IMR-90 (cell line): Measurements from ENCODE around the gene PHOSPHO1. TPM values are rescaled to one million over a fixed set of nuclear protein-coding genes. Genes with fewer than 3 reads are reported as not detected.
A peak's percentile ranks its signal among the peaks of the same experiment; 100 is the strongest.

Experiments
- ATAC-seq: fragments of 200-7000 bp; cut with Tn5 transposase; 2 replicates; pipeline ENCODE4 v1.9.1; 2020; ENCODE audit warnings: low read depth, mild to moderate bottlenecking, moderate library complexity
- BruUV-seq: library from RNA; stranded (reverse); fragments of 400-500 nt; replicated peaks from 2 replicates; lab custom pipeline; 2021; lab: Mats Ljungman, UMichigan
- CTCF ChIA-PET: fragments of 300-600 bp; formaldehyde crosslinking; extraction: SDS; loops from one replicate; lab custom pipeline; 2021; ENCODE audit warnings: antibody characterized with exemption; lab: Yijun Ruan, JAX
- POLR2A ChIA-PET: fragments of 300-600 bp; sonication (Branson Sonifier 250); formaldehyde crosslinking; loops from one replicate; lab custom pipeline; 2022; ENCODE audit warnings: antibody characterized with exemption; ENCODE audit not compliant: unreplicated experiment; lab: Charles Lee
- DNase-seq: peaks from one replicate; pipeline ENCODE4 v3.0.0; 2013
- H2AFZ ChIP-seq: replicated peaks from 2 replicates; pipeline ENCODE3; 2013; ENCODE audit warnings: low read length, mild to moderate bottlenecking; ENCODE audit not compliant: poor library complexity
- H2AK5ac ChIP-seq: 2 replicates; pipeline ENCODE4 v1.6.1; 2013; ENCODE audit warnings: low read depth, low read length, inconsistent platforms
- H2AK9ac ChIP-seq: replicated peaks from 2 replicates; pipeline ENCODE3; 2013; ENCODE audit warnings: mild to moderate bottlenecking, low read depth, low read length, moderate library complexity; ENCODE audit not compliant: poor library complexity
- H2BK120ac ChIP-seq: 2 replicates; pipeline ENCODE4 v1.6.1; 2013; ENCODE audit warnings: low read depth, low read length, inconsistent platforms
- H2BK15ac ChIP-seq: 3 replicates; pipeline ENCODE4 v1.6.1; 2013; ENCODE audit warnings: low read depth, low read length, inconsistent platforms
- H2BK20ac ChIP-seq: 2 replicates; pipeline ENCODE4 v1.6.1; 2013; ENCODE audit warnings: low read depth, mild to moderate bottlenecking, inconsistent platforms, low read length, moderate library complexity
- H2BK5ac ChIP-seq: 2 replicates; pipeline ENCODE4 v1.6.1; 2013; ENCODE audit warnings: mild to moderate bottlenecking, low read depth, low read length, inconsistent platforms; ENCODE audit not compliant: poor library complexity, severe bottlenecking
- H3K14ac ChIP-seq: replicated peaks from 2 replicates; pipeline ENCODE4 v1.6.1; 2013; ENCODE audit warnings: low read depth, low read length, inconsistent platforms
- H3K18ac ChIP-seq: 2 replicates; pipeline ENCODE4 v1.6.1; 2013; ENCODE audit warnings: low read depth, low read length, control low read depth
- H3K23ac ChIP-seq: 2 replicates; pipeline ENCODE4 v1.6.1; 2013; ENCODE audit warnings: low read depth, low read length, inconsistent platforms
- H3K27ac ChIP-seq: 2 replicates; pipeline ENCODE4 v1.5.1; 2013; ENCODE audit warnings: mild to moderate bottlenecking, control low read depth, low read length; ENCODE audit not compliant: insufficient read depth
- H3K27me3 ChIP-seq: 2 replicates; pipeline ENCODE4 v1.6.1; 2013; ENCODE audit warnings: low read length; ENCODE audit not compliant: control insufficient read depth, insufficient read depth
- H3K36me3 ChIP-seq: 2 replicates; pipeline ENCODE4 v1.6.1; 2013; ENCODE audit warnings: low read length, mixed read lengths; ENCODE audit not compliant: control insufficient read depth, insufficient read depth
- H3K4ac ChIP-seq: 2 replicates; pipeline ENCODE4 v1.6.1; 2013; ENCODE audit warnings: low read depth, low read length, inconsistent platforms
- H3K4me1 ChIP-seq: 2 replicates; pipeline ENCODE4 v1.6.1; 2013; ENCODE audit warnings: low read length, mixed read lengths; ENCODE audit not compliant: control insufficient read depth, insufficient read depth
- H3K4me2 ChIP-seq: 2 replicates; pipeline ENCODE4 v1.6.1; 2013; ENCODE audit warnings: low read depth, mild to moderate bottlenecking, control low read depth, low read length, moderate library complexity
- H3K4me3 ChIP-seq: 2 replicates; pipeline ENCODE4 v1.5.1; 2013; ENCODE audit warnings: low read depth, mild to moderate bottlenecking, control low read depth, low read length, moderate library complexity; ENCODE audit not compliant: insufficient read depth
- H3K56ac ChIP-seq: 2 replicates; pipeline ENCODE4 v1.6.1; 2013; ENCODE audit warnings: low read length, inconsistent platforms; ENCODE audit not compliant: insufficient read depth; ENCODE audit errors: extremely low read depth
- H3K79me1 ChIP-seq, 2 experiments: 2 replicates each; pipeline ENCODE4 v1.6.1; 2013; ENCODE audit warnings: low read length in 2 of 2, inconsistent platforms in 1 of 2, low read depth in 1 of 2
- H3K9ac ChIP-seq: 2 replicates; pipeline ENCODE4 v1.6.1; 2013; ENCODE audit warnings: low read depth, low read length, control low read depth
- H3K9me1 ChIP-seq: 2 replicates; pipeline ENCODE4 v1.6.1; 2013; ENCODE audit warnings: low read length, inconsistent platforms; ENCODE audit not compliant: insufficient read depth
- H3K9me3 ChIP-seq: 2 replicates; pipeline ENCODE4 v1.6.1; 2013; ENCODE audit warnings: low read length; ENCODE audit not compliant: control insufficient read depth, insufficient read depth
- H4K20me1 ChIP-seq: 2 replicates; pipeline ENCODE4 v1.6.1; 2013; ENCODE audit warnings: low read length, inconsistent platforms; ENCODE audit not compliant: insufficient read depth
- H4K5ac ChIP-seq: 2 replicates; pipeline ENCODE4 v1.6.1; 2013; ENCODE audit warnings: mild to moderate bottlenecking, low read depth, low read length, control low read depth
- H4K8ac ChIP-seq, 2 experiments: 2 replicates each; pipeline ENCODE4 v1.6.1; 2013; ENCODE audit warnings: low read depth in 2 of 2, low read length in 2 of 2, control low read depth in 1 of 2, inconsistent platforms in 1 of 2
- H4K91ac ChIP-seq: 2 replicates; pipeline ENCODE4 v1.6.1; 2013; ENCODE audit warnings: low read depth, low read length, inconsistent platforms; ENCODE audit not compliant: insufficient read depth
- BHLHE40 ChIP-seq: fragments of 150-350 bp; IDR thresholded peaks from 2 replicates; pipeline ENCODE4 v1.6.1; 2016; ENCODE audit warnings: mild to moderate bottlenecking, low read depth, low read length
- CEBPB ChIP-seq: IDR thresholded peaks from 2 replicates; pipeline ENCODE4 v1.6.1; 2012; ENCODE audit warnings: low read depth, low read length, improper control_type of control experiment
- CHD1 ChIP-seq: IDR thresholded peaks from 2 replicates; pipeline ENCODE4 v1.6.1; 2012; ENCODE audit warnings: low read depth, low read length, improper control_type of control experiment
- ELK1 ChIP-seq: fragments of 150-350 bp; IDR thresholded peaks from 2 replicates; pipeline ENCODE4 v1.6.1; 2016; ENCODE audit warnings: low read depth, mild to moderate bottlenecking, low read length, moderate library complexity, borderline replicate concordance
- FOS ChIP-seq: fragments of 150-350 bp; IDR thresholded peaks from 2 replicates; pipeline ENCODE4 v1.6.1; 2016; ENCODE audit warnings: low read depth, low read length
- MAFK ChIP-seq: IDR thresholded peaks from 2 replicates; pipeline ENCODE4 v1.6.1; 2012; ENCODE audit warnings: low read depth, low read length, improper control_type of control experiment
- MAZ ChIP-seq: IDR thresholded peaks from 2 replicates; pipeline ENCODE4 v1.6.1; 2012; ENCODE audit warnings: low read depth, mild to moderate bottlenecking, low read length, improper control_type of control experiment, moderate library complexity, borderline replicate concordance
- MXI1 ChIP-seq: IDR thresholded peaks from 2 replicates; pipeline ENCODE4 v1.6.1; 2012; ENCODE audit warnings: low read depth, mild to moderate bottlenecking, low read length, moderate library complexity, borderline replicate concordance
- NFE2L2 ChIP-seq: fragments of 150-350 bp; IDR thresholded peaks from 2 replicates; pipeline ENCODE4 v1.6.1; 2016; ENCODE audit warnings: low read depth, mild to moderate bottlenecking, low read length
- POLR2A ChIP-seq: IDR thresholded peaks from 2 replicates; pipeline ENCODE4 v1.6.1; 2012; ENCODE audit warnings: mild to moderate bottlenecking, low read depth, low read length
- RAD21 ChIP-seq: IDR thresholded peaks from 2 replicates; pipeline ENCODE4 v1.6.1; 2012; ENCODE audit warnings: low read length, improper control_type of control experiment
- RCOR1 ChIP-seq: IDR thresholded peaks from 2 replicates; pipeline ENCODE4 v1.6.1; 2012; ENCODE audit warnings: mild to moderate bottlenecking, low read length, improper control_type of control experiment; ENCODE audit not compliant: insufficient replicate concordance
- RFX5 ChIP-seq: IDR thresholded peaks from 2 replicates; pipeline ENCODE4 v1.8.0; 2012; ENCODE audit warnings: low read depth, mild to moderate bottlenecking, low read length, moderate library complexity
- SMC3 ChIP-seq: fragments of 150-350 bp; IDR thresholded peaks from 2 replicates; pipeline ENCODE4 v1.6.1; 2016; ENCODE audit warnings: low read depth, mild to moderate bottlenecking, antibody characterized with exemption, low read length, moderate library complexity
- USF2 ChIP-seq: fragments of 150-350 bp; IDR thresholded peaks from 2 replicates; pipeline ENCODE4 v1.6.1; 2017; ENCODE audit warnings: mild to moderate bottlenecking, antibody characterized with exemption, low read length, low read depth
- WGBS, 2 experiments: methylation state at CpG; one replicate each; pipeline versions ENCODE4 v1.1.5 to v1.1.7; 2013; ENCODE audit warnings: missing lambda C conversion rate in 2 of 2; ENCODE audit not compliant: insufficient read length in 1 of 2; ENCODE audit errors: extremely low coverage in 2 of 2; 5-methylcytosine and 5-hydroxymethylcytosine counted together
- dilution Hi-C: fragments of 300-500 bp; cut with HindIII; formaldehyde crosslinking; loops from one replicate; pipeline ENCODE4 v1.14.3; 2018; ENCODE audit warnings: low sequenced_read_pairs; ENCODE audit not compliant: unreplicated experiment
- in situ Hi-C: fragments of 300-500 bp; cut with MboI; formaldehyde crosslinking; loops from 3 replicates; pipeline ENCODE4 v1.14.3; 2019; ENCODE audit warnings: low sequenced_read_pairs, inconsistent platforms, mixed read lengths
- intact Hi-C: fragments of 100-400 bp; cut with micrococcal nuclease; formaldehyde crosslinking; loops from 2 replicates; pipeline ENCODE4 v1.10.0; 2022
- polyA plus RNA-seq, 3 experiments: library from polyadenylated mRNA; depleted of rRNA; stranded (reverse); fragments of >200 nt; gene quantifications; 2 replicates each; pipeline ENCODE4 v1.2.3, GENCODE V29; 2012; ENCODE audit warnings: low replicate concordance in 1 of 3
- total RNA-seq: library from RNA; depleted of rRNA; stranded (reverse); fragments of >200 nt; gene quantifications from 2 replicates; pipeline ENCODE4 v1.2.3, GENCODE V29; 2012
- TF ChIP-seq, protein P1 (sequence below): conservative IDR thresholded peaks from 2 replicates; pipeline ENCODE4 v1.5.1; 2012; ENCODE audit warnings: mild to moderate bottlenecking, low read depth, low read length, improper control_type of control experiment

The PHOSPHO1 gene
- total and polyA plus RNA-seq, 2 of the 4 experiments (the other 2 are of a cell fraction) = under 0.01 to 0.48 TPM

DNA sequence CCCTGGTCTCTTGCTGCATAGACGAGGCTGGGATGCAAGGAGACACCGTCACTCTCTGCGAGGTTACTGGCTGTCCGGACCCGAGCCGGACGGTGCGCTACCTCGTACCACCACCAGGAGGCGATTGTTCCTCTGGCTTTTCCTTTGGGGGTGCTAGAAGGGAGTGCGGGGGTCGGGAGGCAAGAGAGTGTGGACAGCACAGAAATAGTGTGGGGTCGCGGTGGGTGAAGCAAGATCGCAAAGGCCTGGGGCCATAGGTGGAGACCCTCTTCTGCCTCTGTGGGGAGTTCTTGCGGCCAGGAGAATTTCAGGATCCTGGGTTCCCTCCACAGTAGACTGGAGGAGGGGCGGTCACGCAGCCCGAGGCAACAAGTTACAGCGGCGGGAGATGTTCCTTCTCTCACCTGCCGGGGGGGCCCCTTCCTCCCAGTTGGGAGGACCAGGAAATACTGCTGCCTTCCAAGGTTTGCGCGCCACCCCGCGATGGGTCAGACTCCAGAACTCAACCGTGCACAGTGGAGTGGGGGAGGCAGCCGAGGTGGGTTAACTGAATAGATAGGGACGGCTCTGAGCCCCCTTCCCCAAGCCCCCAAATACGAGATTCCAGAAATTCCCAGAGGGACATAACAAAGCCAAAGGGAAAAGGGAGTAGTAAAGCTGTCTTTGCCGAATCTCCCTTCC lies 6.9 kb downstream of the PHOSPHO1 start:
- Histone ChIP-seq H3K27me3 (peaks cover 47% of the 10 kb centered on the region), H3K4me2 (peak overlapping the region; percentile 83), H2AK9ac (peak overlapping the region; percentile 70), H2BK20ac (no peak overlapping the region), H3K79me1 (no peaks in the 10 kb centered on the region), H4K91ac (no peak overlapping the region), H4K5ac (no peak overlapping the region), H3K4me3 (no peak overlapping the region), H3K9ac (no peak overlapping the region), H3K14ac (no peak overlapping the region), H4K8ac (no peak overlapping the region), H3K9me3 (no peaks in the 10 kb centered on the region), H3K4me1 (no peaks in the 10 kb centered on the region; the same call in 1 of the 2 replicates), H3K4ac (no peak overlapping the region), H2BK120ac (no peak overlapping the region), H3K23ac (no peak overlapping the region), H2AK5ac (no peak overlapping the region), H3K56ac (no peak overlapping the region), H4K20me1 (no peaks in the 10 kb centered on the region), H3K27ac (no peak overlapping the region), H2BK5ac (no peak overlapping the region), H3K9me1 (no peaks in the 10 kb centered on the region), H3K18ac (no peak overlapping the region), H2AFZ (peak overlapping the region; percentile 74), H3K36me3 (no peaks in the 10 kb centered on the region), H2BK15ac (no peak overlapping the region)
- 4% methylated on average over 5 of the region's 31 CpGs; no CpG with 5 or more reads in 1 of the 2 experiments for WGBS, 2 experiments
- ChIA-PET POLR2A (no interaction called here), CTCF (no interaction called here)
- ATAC-seq = peak; percentile 81
- intact Hi-C loops (no loop called here), in situ Hi-C loops (no loop called here), dilution Hi-C loops (no loop called here)
- TF ChIP-seq SMC3 (peak; percentile 60), NFE2L2 (no peak), CEBPB (no peak), RAD21 (peak; percentile 48), RFX5 (no peak), POLR2A (no peak), RCOR1 (no peak), MXI1 (no peak), USF2 (no peak), MAZ (no peak), CHD1 (no peak), FOS (no peak), BHLHE40 (no peak), MAFK (no peak), ELK1 (no peak)
- TF ChIP-seq, protein P1, sequence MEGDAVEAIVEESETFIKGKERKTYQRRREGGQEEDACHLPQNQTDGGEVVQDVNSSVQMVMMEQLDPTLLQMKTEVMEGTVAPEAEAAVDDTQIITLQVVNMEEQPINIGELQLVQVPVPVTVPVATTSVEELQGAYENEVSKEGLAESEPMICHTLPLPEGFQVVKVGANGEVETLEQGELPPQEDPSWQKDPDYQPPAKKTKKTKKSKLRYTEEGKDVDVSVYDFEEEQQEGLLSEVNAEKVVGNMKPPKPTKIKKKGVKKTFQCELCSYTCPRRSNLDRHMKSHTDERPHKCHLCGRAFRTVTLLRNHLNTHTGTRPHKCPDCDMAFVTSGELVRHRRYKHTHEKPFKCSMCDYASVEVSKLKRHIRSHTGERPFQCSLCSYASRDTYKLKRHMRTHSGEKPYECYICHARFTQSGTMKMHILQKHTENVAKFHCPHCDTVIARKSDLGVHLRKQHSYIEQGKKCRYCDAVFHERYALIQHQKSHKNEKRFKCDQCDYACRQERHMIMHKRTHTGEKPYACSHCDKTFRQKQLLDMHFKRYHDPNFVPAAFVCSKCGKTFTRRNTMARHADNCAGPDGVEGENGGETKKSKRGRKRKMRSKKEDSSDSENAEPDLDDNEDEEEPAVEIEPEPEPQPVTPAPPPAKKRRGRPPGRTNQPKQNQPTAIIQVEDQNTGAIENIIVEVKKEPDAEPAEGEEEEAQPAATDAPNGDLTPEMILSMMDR = peak; percentile 72
- BruUV-seq = no TSS peak
- peak; percentile 10 for DNase-seq
